H1 (cell line): ENCODE results near the gene CEACAM1. TPM values are rescaled to one million over a fixed set of nuclear protein-coding genes. Genes with fewer than 3 reads are reported as not detected.

Experiments used
- CTCF ChIA-PET: fragments of 300-600 bp; sonication (Branson Sonifier 250); formaldehyde crosslinking; loops from one replicate; lab custom pipeline; 2021; ENCODE audit not compliant: partially characterized antibody; lab: Charles Lee
- POLR2A ChIA-PET: fragments of 300-600 bp; sonication (Branson Sonifier 250); formaldehyde crosslinking; loops from one replicate; lab custom pipeline; 2021; ENCODE audit warnings: inconsistent platforms; ENCODE audit not compliant: partially characterized antibody; lab: Charles Lee
- DNase-seq, 2 experiments: peaks; one replicate each; pipeline versions ENCODE4 v3.0.0 to v3.0.0-alpha.2; 2010 to 2022; ENCODE audit warnings: low spot score in 2 of 2, low read depth in 1 of 2, mixed read lengths in 1 of 2
- FAIRE-seq: peaks from 2 replicates; lab custom pipeline; 2011; peaks lifted over from hg19 to GRCh38; lab: Jason Lieb, UNC
- H2AFZ ChIP-seq: 2 replicates; pipeline ENCODE4 v1.8.1; 2012; ENCODE audit warnings: low read length, inconsistent platforms
- H2AK5ac ChIP-seq: 2 replicates; pipeline ENCODE4 v1.6.1; 2013; ENCODE audit warnings: low read depth, low read length
- H2BK120ac ChIP-seq: replicated peaks from 2 replicates; pipeline ENCODE3; 2013; ENCODE audit warnings: low read depth, low read length, inconsistent platforms
- H2BK12ac ChIP-seq: 2 replicates; pipeline ENCODE4 v1.6.1; 2013; ENCODE audit warnings: low read depth, low read length
- H2BK15ac ChIP-seq: 2 replicates; pipeline ENCODE4 v1.6.1; 2013; ENCODE audit warnings: low read length
- H2BK20ac ChIP-seq: 2 replicates; pipeline ENCODE4 v1.6.1; 2013; ENCODE audit warnings: low read length
- H2BK5ac ChIP-seq: 2 replicates; pipeline ENCODE4 v1.6.1; 2013; ENCODE audit warnings: low read depth, low read length
- H3K14ac ChIP-seq: 2 replicates; pipeline ENCODE4 v1.6.1; 2013; ENCODE audit warnings: inconsistent platforms; ENCODE audit not compliant: insufficient read length
- H3K18ac ChIP-seq: 2 replicates; pipeline ENCODE4 v1.6.1; 2013; ENCODE audit warnings: low read length; ENCODE audit errors: extremely low read depth
- H3K23ac ChIP-seq: 2 replicates; pipeline ENCODE4 v1.6.1; 2013; ENCODE audit warnings: inconsistent platforms; ENCODE audit not compliant: insufficient read length
- H3K23me2 ChIP-seq: 2 replicates; pipeline ENCODE4 v1.6.1; 2013; ENCODE audit warnings: low read depth, low read length
- H3K27ac ChIP-seq: 2 replicates; pipeline ENCODE4 v1.6.1; 2011; ENCODE audit warnings: low read depth, low read length, inconsistent platforms
- H3K27me3 ChIP-seq, 4 experiments: replicated peaks in 1 of 4; 1 replicate in 1 of 4; 2 replicates in 3 of 4; pipeline versions ENCODE4 v1.6.1 to v1.8.1; 2011 to 2013; ENCODE audit warnings: low read length in 3 of 4, mild to moderate bottlenecking in 3 of 4, inconsistent platforms in 2 of 4, mixed read lengths in 2 of 4, moderate library complexity in 1 of 4; ENCODE audit not compliant: control insufficient read depth in 3 of 4, insufficient read depth in 3 of 4; ENCODE audit errors: extremely low read depth in 1 of 4
- H3K36me3 ChIP-seq, 4 experiments: 2 replicates each; pipeline versions ENCODE4 v1.6.1 to v1.8.1; 2011 to 2013; ENCODE audit warnings: mild to moderate bottlenecking in 4 of 4, low read length in 3 of 4, moderate library complexity in 2 of 4, control low read depth in 1 of 4, inconsistent platforms in 1 of 4; ENCODE audit not compliant: insufficient read depth in 4 of 4, control insufficient read depth in 2 of 4
- H3K4ac ChIP-seq: replicated peaks from 2 replicates; pipeline ENCODE3; 2013; ENCODE audit warnings: low read length, low read depth, mixed read lengths, inconsistent platforms; ENCODE audit not compliant: insufficient read length
- H3K4me1 ChIP-seq, 4 experiments: replicated peaks in 1 of 4; 1 replicate in 1 of 4; 2 replicates in 3 of 4; pipeline versions ENCODE4 v1.6.1 to v1.8.1; 2011 to 2013; ENCODE audit warnings: low read length in 3 of 4, inconsistent platforms in 2 of 4, mixed read lengths in 1 of 4; ENCODE audit not compliant: insufficient read depth in 4 of 4, control insufficient read depth in 3 of 4
- H3K4me2 ChIP-seq, 2 experiments: 2 replicates each; pipeline versions ENCODE4 v1.6.1 to v1.8.1; 2011 to 2013; ENCODE audit warnings: low read depth in 2 of 2, low read length in 2 of 2, control low read depth in 1 of 2, inconsistent platforms in 1 of 2, mild to moderate bottlenecking in 1 of 2; ENCODE audit not compliant: insufficient read depth in 1 of 2
- H3K4me3 ChIP-seq, 4 experiments: fragments of 200-600, 300-600 bp in 1 of 4; sonication (generic), shearing (Covaris generic), sonication (Bioruptor Twin) in 1 of 4; 2 replicates each; pipeline versions ENCODE4 v1.5.1 to v1.8.1; 2011 to 2016; ENCODE audit warnings: low read length in 4 of 4, low read depth in 3 of 4, control low read depth in 2 of 4, inconsistent platforms in 2 of 4, mild to moderate bottlenecking in 2 of 4, mixed read lengths in 1 of 4, moderate library complexity in 1 of 4; ENCODE audit not compliant: insufficient read depth in 2 of 4; ENCODE audit errors: extremely low read depth in 1 of 4
- H3K56ac ChIP-seq: replicated peaks from 2 replicates; pipeline ENCODE3; 2013; ENCODE audit warnings: low read depth, mild to moderate bottlenecking, mixed read lengths, low read length, inconsistent platforms; ENCODE audit not compliant: insufficient read length
- H3K79me1 ChIP-seq: 2 replicates; pipeline ENCODE4 v1.6.1; 2013; ENCODE audit warnings: low read depth, low read length, control low read depth
- H3K79me2 ChIP-seq, 2 experiments: 2 replicates each; pipeline versions ENCODE4 v1.6.1 to v1.8.1; 2012 to 2013; ENCODE audit warnings: low read length in 2 of 2, mild to moderate bottlenecking in 2 of 2, inconsistent platforms in 1 of 2; ENCODE audit not compliant: insufficient read depth in 2 of 2, control insufficient read depth in 1 of 2
- H3K9ac ChIP-seq, 4 experiments: replicated peaks in 1 of 4; 1 replicate in 1 of 4; 2 replicates in 3 of 4; pipeline versions ENCODE4 v1.6.1 to v1.8.1; 2011 to 2013; ENCODE audit warnings: low read depth in 3 of 4, low read length in 3 of 4, control low read depth in 2 of 4, mild to moderate bottlenecking in 2 of 4, moderate library complexity in 2 of 4, inconsistent platforms in 1 of 4; ENCODE audit errors: extremely low read depth in 1 of 4
- H3K9me3 ChIP-seq, 2 experiments: 2 replicates each; pipeline versions ENCODE4 v1.6.1 to v1.8.1; 2012 to 2013; ENCODE audit warnings: mild to moderate bottlenecking in 2 of 2, moderate library complexity in 2 of 2, control low read depth in 1 of 2, inconsistent platforms in 1 of 2, low read depth in 1 of 2, low read length in 1 of 2, mixed read lengths in 1 of 2; ENCODE audit not compliant: insufficient read depth in 2 of 2
- H4K20me1 ChIP-seq, 2 experiments: replicated peaks in 1 of 2; 2 replicates each; pipeline versions ENCODE3 to v1.8.1; 2011 to 2013; ENCODE audit warnings: inconsistent platforms in 2 of 2, low read length in 2 of 2, mild to moderate bottlenecking in 1 of 2; ENCODE audit not compliant: insufficient read depth in 2 of 2, control insufficient read depth in 1 of 2
- H4K5ac ChIP-seq: 2 replicates; pipeline ENCODE4 v1.6.1; 2013; ENCODE audit warnings: low read length, low read depth, mixed read lengths, inconsistent platforms; ENCODE audit not compliant: insufficient read length
- H4K8ac ChIP-seq: 2 replicates; pipeline ENCODE4 v1.8.0; 2013; ENCODE audit warnings: mild to moderate bottlenecking, moderate library complexity, low read length, inconsistent platforms; ENCODE audit not compliant: insufficient read depth; ENCODE audit errors: extremely low read depth
- H4K91ac ChIP-seq: replicated peaks from 2 replicates; pipeline ENCODE3; 2013; ENCODE audit warnings: low read length, mixed read lengths, inconsistent platforms; ENCODE audit not compliant: insufficient read length
- ASH2L ChIP-seq: fragments of 200-600, 300-600 bp; sonication (generic); IDR thresholded peaks from one replicate; pipeline ENCODE4 v1.7.1; 2017; ENCODE audit warnings: low read length
- CBX8 ChIP-seq: fragments of 300-800, 300-1000 bp; sonication (generic); IDR thresholded peaks from 2 replicates; pipeline ENCODE4 v1.7.1; 2016; ENCODE audit warnings: low read depth, low read length, borderline replicate concordance
- CEBPB ChIP-seq: IDR thresholded peaks from 2 replicates; pipeline ENCODE4 v1.6.1; 2012; ENCODE audit warnings: low read depth, low read length
- CTBP2 ChIP-seq: IDR thresholded peaks from 2 replicates; pipeline ENCODE4 v1.7.0; 2011; ENCODE audit warnings: borderline replicate concordance, mild to moderate bottlenecking, moderate library complexity, mixed read lengths, low read length; ENCODE audit not compliant: insufficient read depth, insufficient read length
- FOSL1 ChIP-seq: IDR thresholded peaks from 2 replicates; pipeline ENCODE4 v1.6.1; 2011; ENCODE audit warnings: mild to moderate bottlenecking, low read depth, low read length, moderate library complexity; ENCODE audit not compliant: insufficient read depth
- GTF2F1 ChIP-seq: IDR thresholded peaks from 2 replicates; pipeline ENCODE4 v1.6.1; 2012; ENCODE audit warnings: low read depth, low read length, improper control_type of control experiment, borderline replicate concordance
- RBBP5 ChIP-seq: IDR thresholded peaks from 2 replicates; pipeline ENCODE4 v1.7.1; 2012; ENCODE audit warnings: low read depth, mild to moderate bottlenecking, inconsistent platforms, low read length, moderate library complexity, borderline replicate concordance
- RFX5 ChIP-seq: IDR thresholded peaks from 2 replicates; pipeline ENCODE4 v1.6.1; 2011; ENCODE audit warnings: low read depth, low read length, improper control_type of control experiment, borderline replicate concordance
- TBP ChIP-seq: IDR thresholded peaks from 2 replicates; pipeline ENCODE4 v1.6.1; 2011; ENCODE audit warnings: low read depth, low read length, improper control_type of control experiment
- WGBS, 2 experiments: shearing (Covaris generic) in 1 of 2; methylation state at CpG; one replicate each; pipeline versions ENCODE4 v1.1.6 to v1.1.7; 2013 to 2015; ENCODE audit warnings: low lambda C conversion rate in 2 of 2, mixed read lengths in 2 of 2, inconsistent platforms in 1 of 2, low coverage in 1 of 2, missing lambda C conversion rate in 1 of 2; ENCODE audit not compliant: insufficient replicate concordance in 2 of 2, insufficient coverage in 1 of 2, insufficient read length in 1 of 2; ENCODE audit errors: extremely low coverage in 1 of 2, missing lambda C conversion rate in 1 of 2; 5-methylcytosine and 5-hydroxymethylcytosine counted together
- polyA plus RNA-seq, 7 experiments: library from polyadenylated mRNA; depleted of rRNA in 3 of 7; stranded (reverse) in 5 of 7; unstranded in 2 of 7; fragments of >200 nt in 5 of 7; fragments of 200-250 nt in 2 of 7; gene quantifications; 1 replicate in 5 of 7; 2 replicates in 1 of 7; 4 replicates in 1 of 7; pipeline versions ENCODE4 v1.2.1 to v1.2.3, GENCODE V29; 2011 to 2013; ENCODE audit warnings: missing spikeins in 2 of 7, mixed read lengths in 2 of 7
- total RNA-seq: library from RNA; stranded (reverse); fragmentation: NEBNext Ultra II Directional; extraction: Animal tissue kit (Norgen Biotek cat#: 25700); gene quantifications from 2 replicates; pipeline ENCODE4 v1.2.1, GENCODE V29; 2021
- TF ChIP-seq, protein P1 (sequence below), 3 experiments: IDR thresholded peaks; 1 replicate in 2 of 3; 2 replicates in 1 of 3; pipeline versions ENCODE4 v1.5.1 to v1.6.1; 2011; ENCODE audit warnings: low read length in 3 of 3, mild to moderate bottlenecking in 3 of 3, inconsistent platforms in 2 of 3, low read depth in 1 of 3, moderate library complexity in 1 of 3; ENCODE audit not compliant: insufficient read depth in 1 of 3; ENCODE audit errors: control extremely low read depth in 1 of 3
- TF ChIP-seq, protein P2 (sequence below): IDR thresholded peaks from 2 replicates; pipeline ENCODE4 v1.6.1; 2011; ENCODE audit warnings: low read depth, mild to moderate bottlenecking, low read length; ENCODE audit not compliant: insufficient read depth

Gene CEACAM1
- total and polyA plus RNA-seq, 2 of the 8 experiments (the other 6 are each of a cell fraction or from before 2014, with no cell fraction given), result 1.8 to 3.6 TPM

DNA sequence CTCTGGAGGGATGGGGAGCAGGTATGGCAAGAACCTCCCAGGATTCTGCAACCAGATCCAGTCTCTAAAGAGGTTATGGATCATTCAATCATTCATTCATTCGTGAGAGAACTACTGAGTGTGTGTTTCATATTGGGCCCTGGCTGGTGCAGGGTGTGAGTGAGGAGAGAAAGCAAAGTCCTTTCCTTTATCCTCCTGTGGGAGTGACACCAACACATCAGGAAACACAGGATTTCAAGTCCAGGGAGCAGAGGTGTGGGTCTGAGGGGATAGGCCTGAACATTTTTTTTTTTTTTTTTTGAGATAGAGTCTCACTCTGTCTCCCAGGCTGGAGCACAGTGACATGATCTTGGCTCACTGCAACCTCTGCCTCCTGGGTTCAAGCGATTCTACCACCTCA, 3.3 kb downstream of the CEACAM1 start:
- CTCF ChIA-PET, result interaction anchor here (8.1 to 13.5 kb wide), 2 partner anchors 74 to 83 kb away, joined by 72 to 182 read pairs; partner anchors contain the start of gene CXCL17
- Histone ChIP-seq H2AK5ac (no peak overlapping the region), H3K27me3 (no peaks in the 10 kb centered on the region), H3K27ac (no peak overlapping the region), H3K36me3 (no peaks in the 10 kb centered on the region), H4K5ac (no peak overlapping the region), H3K9me3 (no peaks in the 10 kb centered on the region), H2BK120ac (no peak overlapping the region), H3K79me2 (no peaks in the 10 kb centered on the region), H2AFZ (no peak overlapping the region), H3K23me2 (no peaks in the 10 kb centered on the region), H3K56ac (no peak overlapping the region), H3K4me1 (peaks cover 0 to 11% (median 7%) of the 10 kb centered on the region in 4 experiments; a peak in 5 of 7 replicates), H2BK12ac (no peak overlapping the region), H2BK20ac (no peak overlapping the region), H3K79me1 (no peaks in the 10 kb centered on the region), H3K4ac (no peak overlapping the region), H3K23ac (no peak overlapping the region), H4K20me1 (no peaks in the 10 kb centered on the region), H3K18ac (no peak overlapping the region), H3K9ac (no peak overlapping the region), H3K4me3 (no peak overlapping the region), H4K91ac (no peak overlapping the region), H2BK5ac (no peak overlapping the region), H3K14ac (no peak overlapping the region), H2BK15ac (no peak overlapping the region), H3K4me2 (no peak overlapping the region), H4K8ac (no peak overlapping the region)
- 86% methylated on average over 2 of the region's 2 CpGs; no CpG with 5 or more reads in 1 of the 2 experiments for WGBS, 2 experiments
- POLR2A ChIA-PET, result no interaction called here
- DNase-seq (peak in 1 of 2 experiments; percentile 14), FAIRE-seq (no peak)
- TF ChIP-seq FOSL1 (no peak), CEBPB (no peak), CBX8 (no peak), GTF2F1 (no peak), ASH2L (no peak), CTBP2 (no peak), RFX5 (no peak), TBP (no peak), RBBP5 (no peak)
- TF ChIP-seq, protein P1, sequence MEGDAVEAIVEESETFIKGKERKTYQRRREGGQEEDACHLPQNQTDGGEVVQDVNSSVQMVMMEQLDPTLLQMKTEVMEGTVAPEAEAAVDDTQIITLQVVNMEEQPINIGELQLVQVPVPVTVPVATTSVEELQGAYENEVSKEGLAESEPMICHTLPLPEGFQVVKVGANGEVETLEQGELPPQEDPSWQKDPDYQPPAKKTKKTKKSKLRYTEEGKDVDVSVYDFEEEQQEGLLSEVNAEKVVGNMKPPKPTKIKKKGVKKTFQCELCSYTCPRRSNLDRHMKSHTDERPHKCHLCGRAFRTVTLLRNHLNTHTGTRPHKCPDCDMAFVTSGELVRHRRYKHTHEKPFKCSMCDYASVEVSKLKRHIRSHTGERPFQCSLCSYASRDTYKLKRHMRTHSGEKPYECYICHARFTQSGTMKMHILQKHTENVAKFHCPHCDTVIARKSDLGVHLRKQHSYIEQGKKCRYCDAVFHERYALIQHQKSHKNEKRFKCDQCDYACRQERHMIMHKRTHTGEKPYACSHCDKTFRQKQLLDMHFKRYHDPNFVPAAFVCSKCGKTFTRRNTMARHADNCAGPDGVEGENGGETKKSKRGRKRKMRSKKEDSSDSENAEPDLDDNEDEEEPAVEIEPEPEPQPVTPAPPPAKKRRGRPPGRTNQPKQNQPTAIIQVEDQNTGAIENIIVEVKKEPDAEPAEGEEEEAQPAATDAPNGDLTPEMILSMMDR (IDR thresholded peaks at IDR 0.05; ENCODE audit: control extremely low read depth in 1 of 3, insufficient read depth in 1 of 3, low read depth in 1 of 3, low read length in 3 of 3), result no peak
- TF ChIP-seq, protein P2, sequence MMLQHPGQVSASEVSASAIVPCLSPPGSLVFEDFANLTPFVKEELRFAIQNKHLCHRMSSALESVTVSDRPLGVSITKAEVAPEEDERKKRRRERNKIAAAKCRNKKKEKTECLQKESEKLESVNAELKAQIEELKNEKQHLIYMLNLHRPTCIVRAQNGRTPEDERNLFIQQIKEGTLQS, result no peak
